Muscle of leg (tissue), 11 donors: Measurements from ENCODE around the gene RCOR3. TPM values are rescaled to one million over a fixed set of nuclear protein-coding genes. Genes with fewer than 3 reads are reported as not detected.
A peak's percentile ranks its signal among the peaks of the same experiment; 100 is the strongest.
"Not testable (repeated sequence)": the region's sequence is repeated elsewhere in the genome, so short reads cannot be mapped to it uniquely, and the experiment has no call there.

Experiments used
- DNase-seq: peaks from one replicate; pipeline ENCODE4 v3.0.0; 2013
- H3K27ac ChIP-seq: one replicate; pipeline ENCODE4 v1.5.1; 2013; ENCODE audit warnings: mild to moderate bottlenecking, low read length, control low read depth
- H3K27me3 ChIP-seq: one replicate; pipeline ENCODE4 v1.6.1; 2013; ENCODE audit warnings: low read length; ENCODE audit not compliant: control insufficient read depth, insufficient read depth
- H3K36me3 ChIP-seq: one replicate; pipeline ENCODE4 v1.6.1; 2013; ENCODE audit warnings: low read length; ENCODE audit not compliant: control insufficient read depth, insufficient read depth
- H3K4me1 ChIP-seq: one replicate; pipeline ENCODE4 v1.6.1; 2013; ENCODE audit warnings: low read length; ENCODE audit not compliant: control insufficient read depth, insufficient read depth
- H3K4me3 ChIP-seq: one replicate; pipeline ENCODE4 v1.5.1; 2013; ENCODE audit warnings: low read length, control low read depth
- H3K9me3 ChIP-seq: replicated peaks from 2 replicates; pipeline ENCODE4 v1.6.1; 2013; ENCODE audit warnings: low read depth, low read length; ENCODE audit not compliant: control insufficient read depth
- WGBS: methylation state at CpG from one replicate; pipeline ENCODE4 v1.1.5; 2013; ENCODE audit warnings: missing lambda C conversion rate; ENCODE audit not compliant: insufficient coverage; 5-methylcytosine and 5-hydroxymethylcytosine counted together
- polyA plus RNA-seq, 8 donors: library from polyadenylated mRNA; unstranded; fragments of 120-200 nt; gene quantifications; one replicate each; pipeline versions ENCODE4 v1.2.1 to v1.2.3, GENCODE V29; 2013; ENCODE audit warnings: inconsistent platforms in 1 of 8, low replicate concordance in 1 of 8; ENCODE audit not compliant: insufficient read length in 8 of 8, insufficient read depth in 1 of 8
- total RNA-seq: library from RNA; stranded (reverse); fragments of 120-200 nt; gene quantifications from one replicate; pipeline ENCODE4 v1.2.4, GENCODE V29; 2013

Gene RCOR3
- total and polyA plus RNA-seq, 9 donors: 24.6 to 49.5 (median 41.3) TPM

GRCh38 chr1:211285196-211285595 lies 26.0 kb downstream of the RCOR3 start:
- H3K27me3 ChIP-seq: no peaks in the 10 kb centered on the region
- peaks cover 27% of the 10 kb centered on the region for H3K36me3 ChIP-seq
- no peak overlapping the region for H3K4me3 ChIP-seq
- no peaks in the 10 kb centered on the region for H3K9me3 ChIP-seq
- peaks cover 4% of the 10 kb centered on the region for H3K4me1 ChIP-seq
- no peak for DNase-seq
- H3K27ac ChIP-seq: no peak overlapping the region
- 75% methylated on average over 2 of the region's 4 CpGs for WGBS

- Histone ChIP-seq H3K27ac (no peak overlapping the region), H3K36me3 (peaks cover 32% of the 10 kb centered on the region), H3K9me3 (no peaks in the 10 kb centered on the region), H3K4me3 (no peak overlapping the region), H3K27me3 (no peaks in the 10 kb centered on the region), H3K4me1 (peaks cover 4% of the 10 kb centered on the region)
- DNase-seq: peak; percentile 66
- WGBS: 100% methylated on average over 2 of the region's 3 CpGs
Observed at GRCh38 chr1:211287218-211287617, 28.1 kb downstream of the RCOR3 start.

GRCh38 chr1:211292411-211292810 lies 33.2 kb downstream of the RCOR3 start:
- H3K36me3 ChIP-seq: peaks cover 25% of the 10 kb centered on the region
- 96% methylated on average over 2 of the region's 2 CpGs for WGBS
- no peaks in the 10 kb centered on the region for H3K4me1 ChIP-seq
- H3K4me3 ChIP-seq: no peak overlapping the region
- no peaks in the 10 kb centered on the region for H3K27me3 ChIP-seq
- no peak for DNase-seq
- H3K9me3 ChIP-seq: no peaks in the 10 kb centered on the region
- no peak overlapping the region for H3K27ac ChIP-seq

- Histone ChIP-seq H3K27me3 (no peaks in the 10 kb centered on the region), H3K4me3 (no peak overlapping the region), H3K4me1 (no peaks in the 10 kb centered on the region), H3K9me3 (no peaks in the 10 kb centered on the region), H3K27ac (no peak overlapping the region), H3K36me3 (peaks cover 17% of the 10 kb centered on the region)
- no peak for DNase-seq
Observed at GRCh38 chr1:211296396-211296795, 37.2 kb downstream of the RCOR3 start.

- 100% methylated on average over 1 of the region's 3 CpGs for WGBS
- Histone ChIP-seq H3K4me1 (no peaks in the 10 kb centered on the region), H3K4me3 (no peak overlapping the region), H3K36me3 (peaks cover 13% of the 10 kb centered on the region), H3K9me3 (no peaks in the 10 kb centered on the region), H3K27ac (no peak overlapping the region), H3K27me3 (no peaks in the 10 kb centered on the region)
- DNase-seq: no peak
Observed at GRCh38 chr1:211305044-211305443, 45.9 kb downstream of the RCOR3 start.

GRCh38 chr1:211309617-211310016 lies 50.5 kb downstream of the RCOR3 start:
- DNase-seq: no peak
- Histone ChIP-seq H3K4me3 (no peak overlapping the region), H3K9me3 (no peaks in the 10 kb centered on the region), H3K36me3 (peaks cover 16% of the 10 kb centered on the region), H3K27ac (no peak overlapping the region), H3K4me1 (no peaks in the 10 kb centered on the region), H3K27me3 (no peaks in the 10 kb centered on the region)
- no CpG with 5 or more reads among the region's 3 CpGs for WGBS

- H3K4me3 ChIP-seq: no peak overlapping the region
- peaks cover 19% of the 10 kb centered on the region for H3K36me3 ChIP-seq
- no peaks in the 10 kb centered on the region for H3K27me3 ChIP-seq
- H3K27ac ChIP-seq: no peak overlapping the region
- WGBS: 91% methylated on average over 8 of the region's 11 CpGs
- no peaks in the 10 kb centered on the region for H3K9me3 ChIP-seq
- H3K4me1 ChIP-seq: no peaks in the 10 kb centered on the region
- DNase-seq: no peak
Observed at GRCh38 chr1:211313392-211313791, 54.2 kb downstream of the RCOR3 start.

- peaks cover 6% of the 10 kb centered on the region for H3K36me3 ChIP-seq
- no peaks in the 10 kb centered on the region for H3K27me3 ChIP-seq
- H3K4me3 ChIP-seq: no peak overlapping the region
- H3K9me3 ChIP-seq: no peaks in the 10 kb centered on the region
- no peaks in the 10 kb centered on the region for H3K4me1 ChIP-seq
- H3K27ac ChIP-seq: no peak overlapping the region
- peak; percentile 25 for DNase-seq
Observed at GRCh38 chr1:211318576-211319280, 59.6 kb downstream of the RCOR3 start.

GRCh38 chr1:211319892-211320291 lies 60.7 kb downstream of the RCOR3 start:
- no peaks in the 10 kb centered on the region for H3K9me3 ChIP-seq
- no peak overlapping the region for H3K4me3 ChIP-seq
- H3K27me3 ChIP-seq: no peaks in the 10 kb centered on the region
- DNase-seq: no peak
- no peak overlapping the region for H3K27ac ChIP-seq
- peaks cover 6% of the 10 kb centered on the region for H3K36me3 ChIP-seq
- no peaks in the 10 kb centered on the region for H3K4me1 ChIP-seq

- Histone ChIP-seq H3K27me3 (no peaks in the 10 kb centered on the region), H3K4me3 (no peak overlapping the region), H3K27ac (no peak overlapping the region), H3K4me1 (no peaks in the 10 kb centered on the region), H3K36me3 (peaks cover 4% of the 10 kb centered on the region), H3K9me3 (no peaks in the 10 kb centered on the region)
- DNase-seq: no peak
- no CpG with 5 or more reads among the region's 4 CpGs for WGBS
Observed at GRCh38 chr1:211320980-211321379, 61.8 kb downstream of the RCOR3 start.

- not testable (repeated sequence) for H3K4me3 ChIP-seq, H3K27ac ChIP-seq, DNase-seq, H3K4me1 ChIP-seq, H3K36me3 ChIP-seq, H3K9me3 ChIP-seq, H3K27me3 ChIP-seq
- WGBS: no CpG with 5 or more reads among the region's 7 CpGs
Observed at GRCh38 chr1:211321646-211322045, 62.5 kb downstream of the RCOR3 start.
